GM12878 (cell line): Measurements from ENCODE around the gene MAP1LC3A. TPM values are rescaled to one million over a fixed set of nuclear protein-coding genes. Genes with fewer than 3 reads are reported as not detected.

Experiments used
- ATAC-seq: fragments of 200-7000 bp; cut with Tn5 transposase; 3 replicates; pipeline ENCODE4 v1.9.1; 2020; ENCODE audit warnings: mild to moderate bottlenecking, moderate library complexity
- BruUV-seq: library from RNA; stranded (reverse); fragments of 400-500 nt; replicated peaks from 2 replicates; lab custom pipeline; 2021; lab: Mats Ljungman, UMichigan
- CTCF ChIA-PET: fragments of 300-600 bp; sonication (Branson Sonifier 250); formaldehyde crosslinking; extraction: SDS; loops from one replicate; lab custom pipeline; 2021; ENCODE audit warnings: inconsistent platforms; lab: Yijun Ruan, JAX
- POLR2A ChIA-PET: fragments of 350-600 bp; formaldehyde crosslinking; extraction: SDS; loops from one replicate; lab custom pipeline; 2021; ENCODE audit warnings: inconsistent platforms; lab: Charles Lee
- RAD21 ChIA-PET: fragments of 300-600 bp; sonication (Branson Sonifier 250); formaldehyde crosslinking; loops from one replicate; lab custom pipeline; 2023; ENCODE audit warnings: antibody characterized with exemption; ENCODE audit not compliant: unreplicated experiment; lab: Charles Lee
- SMC1A ChIA-PET: fragments of 300-600 bp; sonication (Branson Sonifier 250); formaldehyde crosslinking; loops from one replicate; lab custom pipeline; 2023; ENCODE audit not compliant: unreplicated experiment, uncharacterized antibody; lab: Charles Lee
- DNase-seq: peaks from one replicate; pipeline ENCODE4 v3.0.0-alpha.2; 2011; ENCODE audit warnings: low read depth, low spot score
- FAIRE-seq: peaks from 3 replicates; lab custom pipeline; 2011; peaks lifted over from hg19 to GRCh38; lab: Jason Lieb, UNC
- H2AFZ ChIP-seq: 2 replicates; pipeline ENCODE4 v1.6.0; 2011; ENCODE audit warnings: low read depth, low read length, control low read depth; ENCODE audit not compliant: control insufficient read depth
- H3K27ac ChIP-seq: 2 replicates; pipeline ENCODE4 v1.5.1; 2011; ENCODE audit warnings: control low read depth; ENCODE audit not compliant: control insufficient read depth, insufficient read depth
- H3K27me3 ChIP-seq, 2 experiments: replicated peaks in 1 of 2; 2 replicates each; pipeline versions ENCODE4 v1.6.0 to v1.6.1; 2011; ENCODE audit warnings: low read length in 1 of 2; ENCODE audit not compliant: control insufficient read depth in 2 of 2, insufficient read depth in 2 of 2
- H3K36me3 ChIP-seq, 2 experiments: 2 replicates each; pipeline ENCODE4 v1.5.1; 2011; ENCODE audit warnings: low read length in 1 of 2; ENCODE audit not compliant: control insufficient read depth in 2 of 2, insufficient read depth in 2 of 2
- H3K4me1 ChIP-seq: 2 replicates; pipeline ENCODE4 v1.6.1; 2011; ENCODE audit warnings: mild to moderate bottlenecking, low read length, moderate library complexity, mixed read lengths; ENCODE audit not compliant: control insufficient read depth, insufficient read depth
- H3K4me2 ChIP-seq: 2 replicates; pipeline ENCODE4 v1.6.0; 2011; ENCODE audit warnings: control low read depth; ENCODE audit not compliant: control insufficient read depth, insufficient read depth
- H3K4me3 ChIP-seq: fragments of 200-600 bp; sonication (generic); 2 replicates; pipeline ENCODE4 v1.5.1; 2016
- H3K79me2 ChIP-seq: 2 replicates; pipeline ENCODE4 v1.6.0; 2011; ENCODE audit warnings: low read length; ENCODE audit not compliant: control insufficient read depth, insufficient read depth
- H3K9ac ChIP-seq: 2 replicates; pipeline ENCODE4 v1.8.0; 2011; ENCODE audit warnings: low read length, control low read depth, mixed read lengths; ENCODE audit not compliant: control insufficient read depth, insufficient read depth
- H3K9me3 ChIP-seq: replicated peaks from 3 replicates; pipeline ENCODE4 v1.5.1; 2011; ENCODE audit warnings: mild to moderate bottlenecking, low read length; ENCODE audit not compliant: control insufficient read depth, insufficient read depth
- H4K20me1 ChIP-seq: 2 replicates; pipeline ENCODE4 v1.6.0; 2011; ENCODE audit not compliant: control insufficient read depth, insufficient read depth
- SUPT20H ChIP-seq: IDR thresholded peaks from 2 replicates; pipeline ENCODE4 v1.6.1; 2011; ENCODE audit warnings: low read depth, mild to moderate bottlenecking, low read length, moderate library complexity, borderline replicate concordance; ENCODE audit not compliant: control insufficient read depth
- WGBS: methylation state at CpG from one replicate; pipeline ENCODE4 v1.1.6; 2016; ENCODE audit warnings: low lambda C conversion rate; ENCODE audit not compliant: insufficient replicate concordance, insufficient coverage; ENCODE audit errors: missing lambda C conversion rate; 5-methylcytosine and 5-hydroxymethylcytosine counted together
- in situ Hi-C: fragments of 300-500 bp; cut with MboI; formaldehyde crosslinking; loops from 9 replicates; pipeline ENCODE4 v1.14.3; 2018; ENCODE audit warnings: mixed read lengths
- intact Hi-C: fragments of 100-400 bp; cut with micrococcal nuclease; formaldehyde crosslinking; loops from one replicate; pipeline ENCODE4 v1.14.2; 2022; ENCODE audit not compliant: unreplicated experiment
- polyA plus RNA-seq, 11 experiments: library from polyadenylated mRNA; depleted of rRNA in 4 of 11; unstranded in 6 of 11; stranded (reverse) in 5 of 11; fragments of >200 nt; fragmentation: Nextera tagmentation in 4 of 11; fragmentation: Illumina TruSeq in 1 of 11; extraction: Ambion mirVana in 4 of 11; extraction: Trizol in 1 of 11; gene quantifications; 1 replicate in 1 of 11; 2 replicates in 10 of 11; pipeline versions ENCODE4 v1.2.1 to v1.2.3, GENCODE V29; 2011 to 2016; ENCODE audit warnings: inconsistent platforms in 2 of 11, missing spikeins in 2 of 11, low read depth in 1 of 11
- total RNA-seq, 4 experiments: library from RNA; depleted of rRNA in 3 of 4; stranded (reverse); fragments of >200 nt in 3 of 4; fragmentation: Illumina TruSeq in 1 of 4; extraction: Trizol in 1 of 4; gene quantifications; 2 replicates each; pipeline versions ENCODE4 v1.2.1 to v1.2.3, GENCODE V29; 2013 to 2021
- TF ChIP-seq, protein P1 (sequence below): IDR thresholded peaks from 2 replicates; pipeline ENCODE4 v1.6.1; 2011; ENCODE audit warnings: low read depth, mild to moderate bottlenecking, low read length, moderate library complexity, borderline replicate concordance; ENCODE audit errors: extremely low read depth
- TF ChIP-seq, protein P2 (sequence below): fragments of 450-650 bp; IDR thresholded peaks from 2 replicates; pipeline ENCODE4 v1.6.1; 2017; ENCODE audit warnings: borderline replicate concordance

MAP1LC3A gene
- total and polyA plus RNA-seq, 10 of the 15 experiments (the other 5 are each of a cell fraction or from before 2014, with no cell fraction given) = 0.27 to 1.2 (median 0.39) TPM; not detected in 4

DNA sequence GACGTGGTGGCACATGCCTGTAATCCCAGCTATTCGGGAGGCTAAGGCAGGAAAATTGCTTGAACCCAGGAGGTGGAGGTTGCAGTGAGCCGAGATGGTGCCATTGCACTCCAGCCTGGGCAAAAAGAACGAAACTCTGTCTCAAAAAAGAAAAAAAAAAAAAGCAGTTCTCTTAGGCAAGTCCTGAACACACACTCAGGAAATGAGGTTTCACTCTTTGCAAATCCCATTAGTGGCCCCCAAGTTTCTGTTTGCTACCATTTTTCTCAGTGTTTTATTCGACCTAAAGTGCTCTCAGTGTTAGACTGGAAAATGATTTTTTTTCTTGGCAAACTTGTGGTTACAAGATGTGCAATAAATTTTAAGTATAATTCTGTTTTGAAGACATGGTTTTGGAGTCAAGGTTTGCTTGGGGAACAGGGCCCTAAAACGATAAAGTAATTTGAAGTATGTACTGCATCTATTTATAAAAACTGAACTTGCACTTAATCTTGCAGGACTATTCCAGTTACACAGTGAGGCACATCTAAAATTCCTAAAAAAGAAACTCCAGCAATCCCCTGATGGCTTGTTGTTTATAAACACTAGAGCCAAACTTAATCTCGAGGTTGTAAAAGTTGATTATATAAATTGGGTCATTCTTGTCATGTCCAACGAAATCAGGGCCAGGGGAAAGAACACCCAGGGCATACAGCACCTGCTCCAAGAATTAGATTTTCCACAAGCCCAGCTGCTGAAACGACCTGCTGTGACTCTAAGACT lies 42.6 kb downstream of the MAP1LC3A start:
- ATAC-seq (no peak), FAIRE-seq (no peak), DNase-seq (no peak)
- Histone ChIP-seq H3K79me2 (no peaks in the 10 kb centered on the region), H3K9ac (no peak overlapping the region), H3K4me3 (no peak overlapping the region), H4K20me1 (no peaks in the 10 kb centered on the region), H3K4me1 (no peaks in the 10 kb centered on the region; the same call in 1 of the 2 replicates), H3K36me3 (no peaks in the 10 kb centered on the region), H3K4me2 (no peak overlapping the region), H2AFZ (no peak overlapping the region), H3K9me3 (no peaks in the 10 kb centered on the region), H3K27ac (no peak overlapping the region), H3K27me3 (no peaks in the 10 kb centered on the region)
- ChIA-PET POLR2A (no interaction called here), RAD21 (no interaction called here), CTCF (no interaction called here), SMC1A (no interaction called here)
- intact Hi-C loops (no loop called here), in situ Hi-C loops (no loop called here)
- no TSS peak for BruUV-seq
- no peak for TF ChIP-seq SUPT20H
- TF ChIP-seq, protein P1, sequence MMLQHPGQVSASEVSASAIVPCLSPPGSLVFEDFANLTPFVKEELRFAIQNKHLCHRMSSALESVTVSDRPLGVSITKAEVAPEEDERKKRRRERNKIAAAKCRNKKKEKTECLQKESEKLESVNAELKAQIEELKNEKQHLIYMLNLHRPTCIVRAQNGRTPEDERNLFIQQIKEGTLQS = no peak
- 62% methylated on average over 9 of the region's 9 CpGs for WGBS

DNA sequence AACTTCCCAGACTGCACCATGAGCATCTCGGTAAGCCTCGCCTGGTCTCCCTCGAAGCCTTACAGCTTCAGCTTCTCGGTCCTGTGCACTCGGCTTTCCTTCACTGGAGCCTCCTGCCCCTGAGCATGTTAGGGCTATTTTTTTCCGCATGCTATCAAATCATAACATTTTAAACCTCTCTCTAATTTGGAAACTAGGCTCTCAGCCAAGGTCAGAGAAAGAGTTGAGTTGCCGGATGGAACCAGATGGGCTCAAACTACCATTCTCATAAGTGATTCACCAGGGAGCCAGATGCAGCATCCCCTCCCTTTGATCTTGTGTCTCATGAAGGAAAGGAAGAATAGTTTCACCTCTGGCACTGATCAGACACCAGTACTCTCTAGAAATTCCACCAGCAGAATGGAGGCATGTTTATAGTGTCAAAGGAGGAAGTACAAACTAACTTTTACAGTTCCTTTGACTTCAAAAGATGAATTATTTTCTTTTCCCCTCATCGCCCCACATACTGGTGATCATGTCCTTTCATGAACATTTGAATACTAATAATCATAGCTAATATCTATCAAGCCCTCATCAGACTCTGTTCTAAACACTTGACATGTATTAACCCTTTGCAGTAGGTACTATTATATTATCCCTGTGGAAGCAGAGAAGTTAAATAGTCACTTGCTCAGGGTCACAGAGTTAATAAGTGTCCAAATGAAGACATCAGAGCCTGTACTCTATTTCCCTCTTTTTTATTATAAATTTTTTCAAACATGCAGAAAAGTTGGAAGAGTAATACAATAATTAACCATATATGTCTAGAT lies 46.7 kb downstream of the MAP1LC3A start:
- no TSS peak for BruUV-seq
- SMC1A ChIA-PET = interaction anchor here (1.2 to 1.4 kb wide), 2 partner anchors 22 to 292 kb away, joined by 3 to 4 read pairs; no protein-coding TSS in a partner anchor
- RAD21 ChIA-PET = interaction anchor here (1.0 kb wide), 1 partner anchor 165 kb away, joined by 5 read pairs; no protein-coding TSS in a partner anchor
- H3K9ac ChIP-seq = no peak overlapping the region
- TF ChIP-seq, protein P2, sequence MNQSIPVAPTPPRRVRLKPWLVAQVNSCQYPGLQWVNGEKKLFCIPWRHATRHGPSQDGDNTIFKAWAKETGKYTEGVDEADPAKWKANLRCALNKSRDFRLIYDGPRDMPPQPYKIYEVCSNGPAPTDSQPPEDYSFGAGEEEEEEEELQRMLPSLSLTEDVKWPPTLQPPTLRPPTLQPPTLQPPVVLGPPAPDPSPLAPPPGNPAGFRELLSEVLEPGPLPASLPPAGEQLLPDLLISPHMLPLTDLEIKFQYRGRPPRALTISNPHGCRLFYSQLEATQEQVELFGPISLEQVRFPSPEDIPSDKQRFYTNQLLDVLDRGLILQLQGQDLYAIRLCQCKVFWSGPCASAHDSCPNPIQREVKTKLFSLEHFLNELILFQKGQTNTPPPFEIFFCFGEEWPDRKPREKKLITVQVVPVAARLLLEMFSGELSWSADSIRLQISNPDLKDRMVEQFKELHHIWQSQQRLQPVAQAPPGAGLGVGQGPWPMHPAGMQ = no peak
- no peak overlapping the region for H3K27ac ChIP-seq
- no peaks in the 10 kb centered on the region for H3K36me3 ChIP-seq
- 98% methylated on average over 8 of the region's 8 CpGs for WGBS
- CTCF ChIA-PET = no interaction called here
- in situ Hi-C loops = no loop called here
- no peak overlapping the region for H2AFZ ChIP-seq
- H4K20me1 ChIP-seq = no peaks in the 10 kb centered on the region
- no peaks in the 10 kb centered on the region; the same call in 1 of the 2 replicates for H3K4me1 ChIP-seq
- DNase-seq (no peak), FAIRE-seq (no peak), ATAC-seq (no peak)
- no peaks in the 10 kb centered on the region for H3K79me2 ChIP-seq
- POLR2A ChIA-PET = interaction anchor here (0.7 kb wide), 1 partner anchor 266 kb away, joined by 5 read pairs; no protein-coding TSS in a partner anchor
- H3K4me3 ChIP-seq = no peak overlapping the region
- no peaks in the 10 kb centered on the region for H3K27me3 ChIP-seq
- H3K9me3 ChIP-seq = no peaks in the 10 kb centered on the region
- H3K4me2 ChIP-seq = no peak overlapping the region
- intact Hi-C loops = no loop called here
